ENCODE results near the gene CAMK2N1. TPM values are rescaled to one million over a fixed set of nuclear protein-coding genes. Genes with fewer than 3 reads are reported as not detected.

CAMK2N1 gene
- total RNA-seq, 1 donor from 2014 or later: 7.9 TPM

DNA sequence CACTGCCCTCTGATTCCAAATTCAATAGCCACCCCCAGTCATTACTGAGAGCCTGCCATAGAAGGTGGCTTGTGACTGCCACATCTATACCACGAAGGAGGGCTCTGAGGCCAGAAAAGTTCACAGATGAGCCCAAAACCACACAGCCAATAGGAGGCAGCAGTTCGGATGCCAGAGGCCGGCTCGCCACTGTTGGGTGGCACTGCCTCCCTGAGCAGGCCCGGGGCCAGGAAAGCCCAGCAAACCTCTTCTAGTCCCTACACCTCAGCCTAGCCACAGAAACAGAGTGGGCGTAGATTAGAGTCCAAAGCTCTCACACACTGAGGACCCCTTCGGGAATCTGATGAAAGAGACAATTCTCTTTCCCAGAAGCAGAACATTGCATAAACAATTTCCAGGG lies 5.9 kb upstream of the CAMK2N1 start:
- intact Hi-C loops (cut with micrococcal nuclease): loop anchor here (5.0 kb wide), 2 partner anchors 115 to 280 kb away; no protein-coding TSS in a partner anchor
- Histone ChIP-seq H3K27ac (replicated peaks) (no peak overlapping the region), H3K4me1 (peaks cover 28% of the 10 kb centered on the region), H3K36me3 (no peaks in the 10 kb centered on the region), H3K9me3 (replicated peaks) (no peaks in the 10 kb centered on the region), H3K4me3 (no peak overlapping the region), H3K27me3 (ENCODE audit: low read depth) (peaks cover 32% of the 10 kb centered on the region)
- TF ChIP-seq, protein P1, sequence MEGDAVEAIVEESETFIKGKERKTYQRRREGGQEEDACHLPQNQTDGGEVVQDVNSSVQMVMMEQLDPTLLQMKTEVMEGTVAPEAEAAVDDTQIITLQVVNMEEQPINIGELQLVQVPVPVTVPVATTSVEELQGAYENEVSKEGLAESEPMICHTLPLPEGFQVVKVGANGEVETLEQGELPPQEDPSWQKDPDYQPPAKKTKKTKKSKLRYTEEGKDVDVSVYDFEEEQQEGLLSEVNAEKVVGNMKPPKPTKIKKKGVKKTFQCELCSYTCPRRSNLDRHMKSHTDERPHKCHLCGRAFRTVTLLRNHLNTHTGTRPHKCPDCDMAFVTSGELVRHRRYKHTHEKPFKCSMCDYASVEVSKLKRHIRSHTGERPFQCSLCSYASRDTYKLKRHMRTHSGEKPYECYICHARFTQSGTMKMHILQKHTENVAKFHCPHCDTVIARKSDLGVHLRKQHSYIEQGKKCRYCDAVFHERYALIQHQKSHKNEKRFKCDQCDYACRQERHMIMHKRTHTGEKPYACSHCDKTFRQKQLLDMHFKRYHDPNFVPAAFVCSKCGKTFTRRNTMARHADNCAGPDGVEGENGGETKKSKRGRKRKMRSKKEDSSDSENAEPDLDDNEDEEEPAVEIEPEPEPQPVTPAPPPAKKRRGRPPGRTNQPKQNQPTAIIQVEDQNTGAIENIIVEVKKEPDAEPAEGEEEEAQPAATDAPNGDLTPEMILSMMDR (IDR thresholded peaks at IDR 0.05; ENCODE audit: borderline replicate concordance): no peak
- DNase-seq: no peak

DNA sequence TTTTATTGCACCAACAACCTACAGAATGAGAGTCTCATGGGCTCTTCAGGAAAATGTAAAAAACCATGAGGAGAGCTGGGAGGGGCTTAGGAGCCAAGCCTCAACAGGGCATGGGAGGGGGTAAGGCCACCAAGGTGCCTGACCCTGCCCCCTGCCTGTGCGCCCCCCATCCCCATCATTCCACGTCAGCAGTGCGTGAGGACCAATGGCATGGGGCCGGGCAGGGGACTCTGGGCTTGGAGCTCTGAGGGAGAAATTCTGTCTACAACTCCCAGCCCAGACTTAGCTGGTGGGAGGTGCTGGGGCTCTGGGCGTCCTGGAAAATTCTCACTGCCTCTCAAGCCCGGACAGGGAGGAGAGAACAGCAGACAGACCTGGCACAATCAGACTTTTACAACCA lies 5.2 kb upstream of the CAMK2N1 start:
- H3K4me3 ChIP-seq: no peak overlapping the region
- H3K27me3 ChIP-seq (ENCODE audit: low read depth): peaks cover 39% of the 10 kb centered on the region
- peaks cover 35% of the 10 kb centered on the region for H3K4me1 ChIP-seq
- no peak overlapping the region for H3K27ac ChIP-seq (replicated peaks)
- intact Hi-C loops (cut with micrococcal nuclease): loop anchor here (5.0 kb wide), 2 partner anchors 114 to 279 kb away; no protein-coding TSS in a partner anchor
- H3K36me3 ChIP-seq: no peaks in the 10 kb centered on the region
- H3K9me3 ChIP-seq (replicated peaks): no peaks in the 10 kb centered on the region
- DNase-seq: no peak
- TF ChIP-seq, protein P1 (IDR thresholded peaks at IDR 0.05; ENCODE audit: borderline replicate concordance): no peak

DNA sequence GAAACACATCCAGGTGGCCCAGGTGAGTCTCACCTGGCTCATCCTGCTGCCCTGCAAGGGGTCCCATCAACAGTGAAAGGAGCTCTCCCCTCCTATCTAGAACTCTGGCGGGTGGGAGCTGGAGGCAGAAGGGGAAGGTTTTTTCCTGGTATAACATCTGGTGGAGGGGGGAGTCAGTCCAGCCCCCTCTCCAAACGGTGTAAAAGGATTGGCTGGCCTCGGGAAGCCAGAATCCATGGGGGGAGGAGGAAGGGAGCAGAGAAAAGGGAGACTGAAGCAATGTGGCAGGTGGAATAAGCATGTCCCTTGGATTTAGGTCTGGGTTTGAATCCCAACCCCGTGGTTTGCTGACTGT lies 1.2 kb upstream of the CAMK2N1 start:
- Histone ChIP-seq H3K9me3 (replicated peaks) (no peaks in the 10 kb centered on the region), H3K4me1 (peaks cover 31% of the 10 kb centered on the region), H3K27me3 (ENCODE audit: low read depth) (peaks cover 77% of the 10 kb centered on the region), H3K4me3 (peak overlapping the region; percentile 71), H3K27ac (replicated peaks) (peak overlapping the region; percentile 87), H3K36me3 (no peaks in the 10 kb centered on the region)
- intact Hi-C loops (cut with micrococcal nuclease): no loop called here
- TF ChIP-seq, protein P1 (IDR thresholded peaks at IDR 0.05; ENCODE audit: borderline replicate concordance): no peak
- no peak for DNase-seq

DNA sequence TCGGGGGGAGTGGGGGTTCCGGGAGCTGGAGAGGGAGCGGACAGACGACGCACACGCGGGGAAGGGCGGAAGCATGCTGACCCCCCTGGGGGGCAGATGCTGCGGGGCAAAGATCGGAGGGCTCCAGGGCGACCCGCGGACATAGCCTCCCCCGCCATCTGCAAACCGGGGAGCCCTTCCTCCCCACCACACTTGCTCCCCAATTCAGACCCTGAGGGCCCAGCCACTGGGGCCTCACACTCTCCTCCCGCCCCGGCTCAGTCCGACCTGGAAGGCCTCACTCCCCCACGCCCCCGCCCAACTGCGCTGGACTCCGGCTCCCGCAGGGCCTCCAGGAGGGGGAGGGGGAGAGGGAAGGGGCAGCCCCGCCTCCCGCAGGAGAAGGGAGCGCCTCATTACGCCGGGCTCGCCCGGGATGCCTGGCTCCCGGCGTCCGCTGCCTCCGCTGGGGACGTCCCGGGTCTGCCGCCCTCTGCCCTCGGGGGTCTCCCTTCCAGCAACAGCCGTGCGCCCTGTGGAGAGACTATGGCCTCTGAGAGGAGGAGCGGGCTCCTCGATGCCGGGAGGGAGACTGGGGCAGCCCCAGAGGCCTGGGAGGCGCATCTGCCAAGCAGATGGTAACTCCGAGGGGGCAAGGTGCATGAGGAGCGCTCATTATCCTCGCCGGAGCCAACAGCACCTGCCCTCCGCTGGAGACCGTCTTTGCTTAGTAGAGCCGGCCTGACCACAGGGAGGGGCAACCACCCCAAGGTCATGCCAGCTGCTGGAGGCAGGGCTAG lies 636 bp upstream of the CAMK2N1 start:
- Histone ChIP-seq H3K4me3 (peak overlapping the region; percentile 71), H3K27me3 (ENCODE audit: low read depth) (peaks cover 82% of the 10 kb centered on the region), H3K4me1 (peaks cover 31% of the 10 kb centered on the region), H3K9me3 (replicated peaks) (no peaks in the 10 kb centered on the region), H3K27ac (replicated peaks) (peak overlapping the region; percentile 87), H3K36me3 (no peaks in the 10 kb centered on the region)
- TF ChIP-seq, protein P1 (IDR thresholded peaks at IDR 0.05; ENCODE audit: borderline replicate concordance): no peak
- peak; percentile 81 for DNase-seq
- intact Hi-C loops (cut with micrococcal nuclease): no loop called here

DNA sequence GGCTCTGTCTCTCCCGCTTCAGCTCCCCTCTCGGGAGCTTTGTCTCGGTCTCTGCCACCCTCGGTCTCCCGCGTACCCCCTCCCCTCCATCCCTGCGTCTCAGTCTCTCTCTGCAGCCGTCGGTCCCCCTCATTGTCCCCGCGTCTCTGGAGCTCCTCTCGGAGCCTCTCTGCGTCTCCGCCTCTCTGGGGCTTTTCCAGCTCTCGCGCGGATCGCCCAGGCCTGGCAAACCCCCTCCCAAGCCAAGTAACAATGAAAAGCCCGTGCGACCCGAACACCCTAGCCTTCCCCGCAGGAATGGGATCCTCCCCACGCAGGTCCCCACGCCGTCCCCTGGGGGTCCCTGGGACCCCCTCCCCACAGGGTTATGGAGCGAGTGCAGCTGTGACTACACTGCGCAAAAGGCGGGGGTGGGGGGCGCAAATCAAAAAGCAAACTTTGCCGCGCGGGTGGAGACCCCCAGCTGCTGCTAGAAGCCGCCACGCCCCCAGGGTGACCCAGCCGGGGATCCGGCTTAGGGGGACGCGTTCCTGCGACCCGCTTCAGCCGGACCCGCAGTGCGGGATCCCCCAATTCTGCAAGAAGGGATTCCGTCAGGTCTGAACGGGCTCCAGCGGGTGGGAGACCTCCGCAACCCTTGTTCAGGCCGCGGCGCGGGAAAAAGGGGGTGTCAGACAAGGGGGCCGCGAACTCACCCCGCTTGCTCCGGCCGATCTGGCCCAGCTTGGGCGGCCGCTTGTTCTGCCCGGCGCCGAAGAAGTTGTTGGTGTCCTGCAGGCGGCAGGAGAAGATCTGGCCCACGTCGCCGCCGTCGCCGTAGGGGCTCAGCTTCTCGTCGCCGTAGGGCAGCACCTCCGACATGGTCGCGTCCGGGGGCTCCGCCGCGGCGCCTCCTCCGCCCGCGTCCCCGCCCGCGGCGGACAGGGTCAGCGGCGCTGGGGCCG lies 1.2 kb downstream of the CAMK2N1 start:
- peak overlapping the region; percentile 71 for H3K4me3 ChIP-seq
- intact Hi-C loops (cut with micrococcal nuclease): no loop called here
- H3K27ac ChIP-seq (replicated peaks): peak overlapping the region; percentile 87
- no peaks in the 10 kb centered on the region for H3K36me3 ChIP-seq
- H3K4me1 ChIP-seq: peaks cover 31% of the 10 kb centered on the region
- peaks cover 97% of the 10 kb centered on the region for H3K27me3 ChIP-seq (ENCODE audit: low read depth)
- no peaks in the 10 kb centered on the region for H3K9me3 ChIP-seq (replicated peaks)
- no peak for DNase-seq
- TF ChIP-seq, protein P1 (IDR thresholded peaks at IDR 0.05; ENCODE audit: borderline replicate concordance): no peak
